Ascending aorta (tissue), 2 donors: ENCODE measurements around the gene VEZF1. TPM values are rescaled to one million over a fixed set of nuclear protein-coding genes. Genes with fewer than 3 reads are reported as not detected.

Source experiments
- DNase-seq, 2 donors: peaks; one replicate each; pipeline ENCODE4 v3.0.0-alpha.2; 2019; ENCODE audit warnings: low spot score in 2 of 2
- H3K27ac ChIP-seq, 2 donors: fragments of 200-600 bp; sonication (generic); one replicate each; pipeline ENCODE4 v1.5.1; 2016 to 2017; ENCODE audit warnings: mild to moderate bottlenecking in 1 of 2
- H3K27me3 ChIP-seq: fragments of 200-600 bp; sonication (generic); one replicate; pipeline ENCODE4 v1.5.1; 2017
- H3K36me3 ChIP-seq, 2 donors: fragments of 200-600 bp; sonication (generic); one replicate each; pipeline ENCODE4 v1.5.1; 2016
- H3K4me1 ChIP-seq, 2 donors: fragments of 200-600 bp; sonication (generic); one replicate each; pipeline ENCODE4 v1.5.1; 2016 to 2017; ENCODE audit warnings: mild to moderate bottlenecking in 1 of 2
- H3K4me3 ChIP-seq, 2 donors: fragments of 200-600 bp; sonication (generic); one replicate each; pipeline ENCODE4 v1.5.1; 2016 to 2017; ENCODE audit warnings: mild to moderate bottlenecking in 1 of 2
- H3K9me3 ChIP-seq, 2 donors: fragments of 200-600 bp; sonication (generic); one replicate each; pipeline ENCODE4 v1.5.1; 2016
- CTCF ChIP-seq, 3 experiments: fragments of 200-600 bp in 2 of 3; fragments of 450-650 bp in 1 of 3; sonication (generic) in 2 of 3; IDR thresholded peaks; one replicate each; pipeline ENCODE4 v1.5.1; 2016 to 2019; ENCODE audit warnings: antibody characterized with exemption in 3 of 3, mild to moderate bottlenecking in 1 of 3, moderate library complexity in 1 of 3
- intact Hi-C: fragments of 100-400 bp; cut with DNase I; formaldehyde crosslinking; loops from one replicate; pipeline ENCODE4 v1.15.1; 2023
- total RNA-seq: library from RNA; depleted of rRNA; stranded (reverse); fragments of >200 nt; gene quantifications from one replicate; pipeline ENCODE4 v1.1.0, GENCODE V29; 2016

Gene VEZF1
- 47.4 TPM for total RNA-seq

GRCh38 chr17:57987581-57988300 is at the start of gene VEZF1:
TSS of gene VEZF1 (minus strand) at chr17:57988254. CDS start at chr17:57988111, 143 bp downstream.
- peak in 1 of 2 donors; percentile 85 for DNase-seq
- intact Hi-C loops, result loop anchor here (1.0 to 5.0 kb wide), 5 partner anchors 19 to 129 kb away; partner anchors contain the start of genes DYNLL2 and SRSF1

GRCh38 chr17:58032691-58033415 is 44.8 kb upstream of the VEZF1 start:
- no peaks in the 10 kb centered on the region for H3K9me3 ChIP-seq
- H3K4me1 ChIP-seq, result no peaks in the 10 kb centered on the region
- no peak for TF ChIP-seq CTCF (IDR thresholded peaks at IDR 0.05)
- H3K36me3 ChIP-seq, result no peaks in the 10 kb centered on the region
- no peak overlapping the region for H3K4me3 ChIP-seq
- no peak for DNase-seq
- H3K27ac ChIP-seq, result no peak overlapping the region
- intact Hi-C loops, result no loop called here
- no peaks in the 10 kb centered on the region for H3K27me3 ChIP-seq

More at GRCh38 chr17:57987581-57988300, at the start of gene VEZF1:
- Histone ChIP-seq H3K27me3 (no peaks in the 10 kb centered on the region), H3K36me3 (peaks cover 0 to 2% of the 10 kb centered on the region in 2 donors), H3K4me1 (peaks cover 0 to 19% of the 10 kb centered on the region in 2 donors), H3K27ac (peak within 1 kb of the TSS; percentile 97 to 98), H3K4me3 (peak within 1 kb of the TSS; percentile 84 to 85), H3K9me3 (no peaks in the 10 kb centered on the region)
- no peak for TF ChIP-seq CTCF (IDR thresholded peaks at IDR 0.05)

GRCh38 chr17:58028578-58028977 is 40.5 kb upstream of the VEZF1 start:
- H3K27me3 ChIP-seq, result no peaks in the 10 kb centered on the region
- no peaks in the 10 kb centered on the region for H3K36me3 ChIP-seq
- no peak for DNase-seq
- no peak for TF ChIP-seq CTCF (IDR thresholded peaks at IDR 0.05)
- no peaks in the 10 kb centered on the region for H3K9me3 ChIP-seq
- intact Hi-C loops, result no loop called here
- H3K27ac ChIP-seq, result no peak overlapping the region
- H3K4me1 ChIP-seq, result no peaks in the 10 kb centered on the region
- no peak overlapping the region for H3K4me3 ChIP-seq

GRCh38 chr17:58020401-58020800 is 32.3 kb upstream of the VEZF1 start:
- H3K4me3 ChIP-seq, result no peak overlapping the region
- TF ChIP-seq CTCF (IDR thresholded peaks at IDR 0.05), result no peak
- H3K9me3 ChIP-seq, result no peaks in the 10 kb centered on the region
- no peak for DNase-seq
- intact Hi-C loops, result no loop called here
- H3K4me1 ChIP-seq, result no peaks in the 10 kb centered on the region
- H3K36me3 ChIP-seq, result no peaks in the 10 kb centered on the region
- no peaks in the 10 kb centered on the region for H3K27me3 ChIP-seq
- H3K27ac ChIP-seq, result no peak overlapping the region

- H3K36me3 ChIP-seq, result no peaks in the 10 kb centered on the region
- intact Hi-C loops, result no loop called here
- DNase-seq, result no peak
- H3K27me3 ChIP-seq, result no peaks in the 10 kb centered on the region
- TF ChIP-seq CTCF (IDR thresholded peaks at IDR 0.05), result no peak
- no peaks in the 10 kb centered on the region for H3K4me1 ChIP-seq
- no peak overlapping the region for H3K27ac ChIP-seq
- H3K9me3 ChIP-seq, result no peaks in the 10 kb centered on the region
- H3K4me3 ChIP-seq, result no peak overlapping the region
Measured at GRCh38 chr17:58019521-58019920, 31.5 kb upstream of the VEZF1 start.
